PC-9 (cell line): ENCODE data around the gene CEP63. TPM values are rescaled to one million over a fixed set of nuclear protein-coding genes. Genes with fewer than 3 reads are reported as not detected.

Experiments
- BruUV-seq: library from RNA; stranded (reverse); fragments of 400-500 nt; replicated peaks from 2 replicates; lab custom pipeline; 2021; lab: Mats Ljungman, UMichigan
- CTCF ChIA-PET: fragments of 300-600 bp; sonication (Branson Sonifier 250); formaldehyde crosslinking; loops from one replicate; lab custom pipeline; 2022; ENCODE audit warnings: antibody characterized with exemption; lab: Charles Lee
- POLR2A ChIA-PET: fragments of 300-600 bp; sonication (Branson Sonifier 250); formaldehyde crosslinking; loops from one replicate; lab custom pipeline; 2022; ENCODE audit warnings: antibody characterized with exemption; ENCODE audit not compliant: unreplicated experiment; lab: Charles Lee
- DNase-seq, 2 experiments: peaks; one replicate each; pipeline versions ENCODE4 v3.0.0 to v3.0.0-alpha.2; 2015 to 2022; ENCODE audit warnings: mixed read lengths in 1 of 2
- H2AFZ ChIP-seq: fragments of 200-600 bp; sonication (generic); 2 replicates; pipeline ENCODE4 v1.8.1; 2017; ENCODE audit warnings: antibody characterized with exemption
- H3F3A ChIP-seq: fragments of 200-600 bp; sonication (generic); 2 replicates; pipeline ENCODE4 v1.8.1; 2017; ENCODE audit warnings: antibody characterized with exemption, mild to moderate bottlenecking, low read depth; ENCODE audit not compliant: insufficient read depth
- H3K27ac ChIP-seq: fragments of 200-600 bp; sonication (generic); 2 replicates; pipeline ENCODE4 v1.6.1; 2016; ENCODE audit warnings: mixed run types
- H3K27me3 ChIP-seq: fragments of 200-600 bp; sonication (generic); 2 replicates; pipeline ENCODE4 v1.6.1; 2016; ENCODE audit warnings: low read depth, mixed run types; ENCODE audit not compliant: insufficient read depth
- H3K36me3 ChIP-seq: fragments of 200-600 bp; sonication (generic); 2 replicates; pipeline ENCODE4 v1.6.1; 2016; ENCODE audit warnings: low read depth, mixed run types
- H3K4me1 ChIP-seq: fragments of 200-600 bp; sonication (generic); replicated peaks from 2 replicates; pipeline ENCODE4 v1.6.1; 2016; ENCODE audit warnings: mixed run types; ENCODE audit not compliant: insufficient read depth
- H3K4me2 ChIP-seq: fragments of 200-600 bp; sonication (generic); 2 replicates; pipeline ENCODE4 v1.6.1; 2017; ENCODE audit warnings: mixed run types
- H3K4me3 ChIP-seq: fragments of 200-600 bp; sonication (generic); 2 replicates; pipeline ENCODE4 v1.6.1; 2016; ENCODE audit warnings: mixed run types
- H3K79me2 ChIP-seq: fragments of 200-600 bp; sonication (generic); 2 replicates; pipeline ENCODE4 v1.6.1; 2017; ENCODE audit warnings: low read depth, mixed run types
- H3K9me2 ChIP-seq: fragments of 200-600 bp; sonication (generic); 2 replicates; pipeline ENCODE4 v1.8.1; 2017; ENCODE audit warnings: mild to moderate bottlenecking; ENCODE audit not compliant: insufficient read depth
- H3K9me3 ChIP-seq: fragments of 200-600 bp; sonication (generic); 2 replicates; pipeline ENCODE4 v1.8.1; 2016; ENCODE audit warnings: low read depth; ENCODE audit not compliant: insufficient read depth
- H4K20me1 ChIP-seq: fragments of 200-600 bp; sonication (generic); 2 replicates; pipeline ENCODE4 v1.8.1; 2017; ENCODE audit not compliant: insufficient read depth
- CTCF ChIP-seq: fragments of 200-600 bp; sonication (generic); conservative IDR thresholded peaks from 2 replicates; pipeline ENCODE4 v1.6.1; 2017; ENCODE audit warnings: mixed run types, antibody characterized with exemption, mild to moderate bottlenecking, moderate library complexity
- EZH2 ChIP-seq: fragments of 200-600 bp; sonication (generic); IDR thresholded peaks from 2 replicates; pipeline ENCODE4 v1.8.0; 2017; ENCODE audit warnings: antibody characterized with exemption, low read depth
- intact Hi-C: fragments of 100-400 bp; cut with micrococcal nuclease; formaldehyde crosslinking; loops from one replicate; pipeline ENCODE4 v1.10.0; 2022; ENCODE audit not compliant: unreplicated experiment
- total RNA-seq: library from RNA; stranded (reverse); gene quantifications from 2 replicates; pipeline ENCODE4 v1.2.3, GENCODE V29; 2021

CEP63 gene
- total RNA-seq, 1 experiment from 2014 or later: 31.5 TPM

- POLR2A ChIA-PET: no interaction called here
These were observed 39.1 kb upstream of the CEP63 start for GRCh38 chr3:134446800-134447199.

GRCh38 chr3:134447351-134447750 is 38.5 kb upstream of the CEP63 start:
- ChIA-PET CTCF (no interaction called here), POLR2A (no interaction called here)
- no peak for DNase-seq
- H3K4me1 ChIP-seq: peaks cover 24% of the 10 kb centered on the region
- no peak overlapping the region for H3K4me2 ChIP-seq
- H3F3A ChIP-seq: peaks cover 16% of the 10 kb centered on the region; the same call in 1 of the 2 replicates
- no TSS peak for BruUV-seq
- no peaks in the 10 kb centered on the region for H4K20me1 ChIP-seq
- no peak overlapping the region for H3K27ac ChIP-seq
- no peaks in the 10 kb centered on the region for H3K9me2 ChIP-seq
- no peaks in the 10 kb centered on the region for H3K36me3 ChIP-seq
- no peak overlapping the region for H3K4me3 ChIP-seq
- intact Hi-C loops: no loop called here
- H3K9me3 ChIP-seq: no peaks in the 10 kb centered on the region
- no peaks in the 10 kb centered on the region for H3K27me3 ChIP-seq
- no peaks in the 10 kb centered on the region for H3K79me2 ChIP-seq
- H2AFZ ChIP-seq: no peak overlapping the region
- no peak for TF ChIP-seq CTCF
- TF ChIP-seq EZH2: no peak

More at GRCh38 chr3:134446800-134447199, 39.1 kb upstream of the CEP63 start:
- Histone ChIP-seq H3K27me3 (no peaks in the 10 kb centered on the region), H3K4me2 (no peak overlapping the region), H3K4me3 (no peak overlapping the region), H3K9me3 (no peaks in the 10 kb centered on the region), H4K20me1 (no peaks in the 10 kb centered on the region), H3K9me2 (no peaks in the 10 kb centered on the region), H3K79me2 (no peaks in the 10 kb centered on the region), H3F3A (peaks cover 19% of the 10 kb centered on the region; the same call in 1 of the 2 replicates), H3K4me1 (peaks cover 24% of the 10 kb centered on the region), H2AFZ (no peak overlapping the region), H3K27ac (no peak overlapping the region), H3K36me3 (no peaks in the 10 kb centered on the region)
- no peak for DNase-seq
- intact Hi-C loops: no loop called here
- BruUV-seq: no TSS peak
- TF ChIP-seq CTCF: no peak
- TF ChIP-seq EZH2: no peak
- CTCF ChIA-PET: interaction anchor here (0.6 kb wide), 1 partner anchor 74 kb away, joined by 4 read pairs; no protein-coding TSS in a partner anchor

GRCh38 chr3:134448664-134449063 is 37.2 kb upstream of the CEP63 start:
- Histone ChIP-seq H4K20me1 (no peaks in the 10 kb centered on the region), H3K36me3 (no peaks in the 10 kb centered on the region), H3K4me1 (peaks cover 24% of the 10 kb centered on the region), H3K27ac (no peak overlapping the region), H3K4me2 (no peak overlapping the region), H3K9me2 (no peaks in the 10 kb centered on the region), H2AFZ (no peak overlapping the region), H3F3A (peaks cover 16% of the 10 kb centered on the region; the same call in 1 of the 2 replicates), H3K79me2 (no peaks in the 10 kb centered on the region), H3K9me3 (no peaks in the 10 kb centered on the region), H3K27me3 (no peaks in the 10 kb centered on the region), H3K4me3 (no peak overlapping the region)
- ChIA-PET POLR2A (no interaction called here), CTCF (interaction anchor here (0.6 kb wide), 1 partner anchor 266 kb away, joined by 13 read pairs; no protein-coding TSS in a partner anchor)
- intact Hi-C loops: loop anchor here (1.0 to 2.0 kb wide), 3 partner anchors 74 to 136 kb away; partner anchors contain the start of gene AMOTL2
- no peak for TF ChIP-seq CTCF
- no peak for TF ChIP-seq EZH2
- no peak for DNase-seq
- BruUV-seq: no TSS peak
